Osteoblast (primary cell): ENCODE measurements around the gene WDR90. TPM values are rescaled to one million over a fixed set of nuclear protein-coding genes. Genes with fewer than 3 reads are reported as not detected.

Experiments
- DNase-seq: peaks from one replicate; pipeline ENCODE4 v3.0.0; 2011; ENCODE audit warnings: low spot score, mixed read lengths; ENCODE audit not compliant: insufficient read length; ENCODE audit errors: missing footprints
- H2AFZ ChIP-seq: 2 replicates; pipeline ENCODE4 v1.6.0; 2011; ENCODE audit warnings: mild to moderate bottlenecking, low read length
- H3K27ac ChIP-seq: 2 replicates; pipeline ENCODE4 v1.5.1; 2011; ENCODE audit warnings: mild to moderate bottlenecking, low read depth, low read length, moderate library complexity
- H3K27me3 ChIP-seq: 2 replicates; pipeline ENCODE4 v1.6.0; 2012; ENCODE audit warnings: mild to moderate bottlenecking, control low read depth, inconsistent platforms, low read length, moderate library complexity; ENCODE audit not compliant: insufficient read depth
- H3K36me3 ChIP-seq: 2 replicates; pipeline ENCODE4 v1.5.1; 2011; ENCODE audit warnings: mild to moderate bottlenecking, low read length, control low read depth, moderate library complexity; ENCODE audit not compliant: insufficient read depth
- H3K4me1 ChIP-seq: 2 replicates; pipeline ENCODE4 v1.5.1; 2011; ENCODE audit warnings: mild to moderate bottlenecking, low read length, control low read depth, moderate library complexity; ENCODE audit not compliant: insufficient read depth
- H3K4me2 ChIP-seq: 2 replicates; pipeline ENCODE4 v1.6.0; 2011; ENCODE audit warnings: mild to moderate bottlenecking, low read length; ENCODE audit not compliant: insufficient read depth
- H3K4me3 ChIP-seq: fragments of 200-600 bp; sonication (generic); 3 replicates; pipeline ENCODE4 v1.5.1; 2012; ENCODE audit warnings: mild to moderate bottlenecking, low read length, inconsistent platforms; ENCODE audit not compliant: insufficient read depth
- H3K79me2 ChIP-seq: 2 replicates; pipeline ENCODE4 v1.6.0; 2012; ENCODE audit warnings: mild to moderate bottlenecking, low read length, control low read depth, inconsistent platforms; ENCODE audit not compliant: insufficient read depth
- H3K9me3 ChIP-seq: 2 replicates; pipeline ENCODE4 v1.5.1; 2011; ENCODE audit warnings: low read depth, low read length, control low read depth
- H4K20me1 ChIP-seq: 2 replicates; pipeline ENCODE4 v1.6.0; 2012; ENCODE audit warnings: mild to moderate bottlenecking, low read length, control low read depth; ENCODE audit not compliant: insufficient read depth
- CTCF ChIP-seq: IDR thresholded peaks from 2 replicates; pipeline ENCODE4 v1.5.1; 2011; ENCODE audit warnings: mild to moderate bottlenecking, low read depth, low read length, moderate library complexity; ENCODE audit errors: extremely low read depth
- total RNA-seq: library from RNA; depleted of rRNA; stranded (reverse); fragments of >200 nt; gene quantifications from 2 replicates; pipeline ENCODE4 v1.2.3, GENCODE V29; 2012

Gene WDR90
- total RNA-seq, 1 donor, result 19.2 TPM

- Histone ChIP-seq H3K27me3 (no peaks in the 10 kb centered on the region), H3K4me2 (peak within 1 kb of the TSS; percentile 98), H3K79me2 (peaks cover 14% of the 10 kb centered on the region), H3K36me3 (no peaks in the 10 kb centered on the region), H2AFZ (peak within 1 kb of the TSS; percentile 94), H3K27ac (peak within 1 kb of the TSS; percentile 86), H4K20me1 (peaks cover 4% of the 10 kb centered on the region), H3K4me1 (peaks cover 6% of the 10 kb centered on the region), H3K4me3 (peak within 1 kb of the TSS; percentile 90), H3K9me3 (no peaks in the 10 kb centered on the region)
- no peak for TF ChIP-seq CTCF
- peak; percentile 100 for DNase-seq
These were observed 12.7 kb upstream of the WDR90 start, which contains the start of gene METTL26 for GRCh38 chr16:636206-637080. Gene METTL26 (minus strand): TSS chr16:636305. CDS start chr16:636290, 15 bp downstream.

GRCh38 chr16:637081-638018 lies 11.8 kb upstream of the WDR90 start:
- Histone ChIP-seq H3K4me3 (peak overlapping the region; percentile 90), H2AFZ (peak overlapping the region; percentile 94), H3K27ac (no peak overlapping the region), H3K36me3 (no peaks in the 10 kb centered on the region), H3K4me1 (peaks cover 6% of the 10 kb centered on the region), H3K4me2 (peak overlapping the region; percentile 98), H3K79me2 (peaks cover 14% of the 10 kb centered on the region), H3K9me3 (no peaks in the 10 kb centered on the region), H3K27me3 (no peaks in the 10 kb centered on the region), H4K20me1 (peaks cover 4% of the 10 kb centered on the region)
- TF ChIP-seq CTCF, result no peak
- peak; percentile 100 for DNase-seq

GRCh38 chr16:638034-638543 lies 11.1 kb upstream of the WDR90 start:
- Histone ChIP-seq H3K4me3 (no peak overlapping the region), H3K36me3 (no peaks in the 10 kb centered on the region), H3K79me2 (peaks cover 21% of the 10 kb centered on the region), H3K4me2 (no peak overlapping the region), H2AFZ (no peak overlapping the region), H3K27ac (no peak overlapping the region), H3K4me1 (peaks cover 9% of the 10 kb centered on the region), H4K20me1 (peaks cover 6% of the 10 kb centered on the region), H3K27me3 (no peaks in the 10 kb centered on the region), H3K9me3 (no peaks in the 10 kb centered on the region)
- no peak for DNase-seq
- TF ChIP-seq CTCF, result no peak
